ENCODE results near the gene MAD1L1.

The MAD1L1 gene

DNA sequence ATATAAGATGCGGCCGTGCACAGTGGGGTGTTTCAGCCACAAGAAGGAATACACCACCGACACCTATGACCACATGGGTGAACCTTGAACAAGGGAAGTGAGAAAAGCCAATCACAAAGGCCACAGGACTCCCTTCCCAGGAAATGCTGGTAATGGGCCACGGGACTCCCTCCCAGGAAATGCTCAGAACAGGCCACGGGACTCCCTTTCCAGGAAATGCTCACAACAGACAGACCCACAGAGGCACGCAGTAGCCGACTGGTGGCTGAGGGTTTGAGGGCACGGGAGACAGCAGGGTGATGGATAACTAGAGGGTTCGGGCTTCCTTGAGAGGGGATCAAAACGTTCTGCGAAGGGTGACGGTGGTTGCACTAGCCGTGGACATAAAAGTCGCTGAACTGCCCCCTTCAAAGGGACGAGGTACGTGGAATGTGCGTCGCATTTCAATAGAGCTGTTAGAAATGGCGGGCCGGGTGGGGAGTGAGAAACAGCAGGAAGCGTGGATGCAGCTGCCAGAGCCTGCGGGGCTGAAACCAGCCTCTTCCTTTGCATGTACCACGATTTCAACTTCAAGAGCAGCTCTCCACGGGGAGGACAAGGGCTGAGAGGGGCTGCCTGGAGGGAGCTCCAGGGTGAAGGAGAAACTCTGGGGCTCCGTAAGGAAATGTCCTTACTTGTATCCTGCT lies 288.7 kb downstream of the MAD1L1 start:
- ATAC-seq: no peak
- TF ChIP-seq, protein P1, sequence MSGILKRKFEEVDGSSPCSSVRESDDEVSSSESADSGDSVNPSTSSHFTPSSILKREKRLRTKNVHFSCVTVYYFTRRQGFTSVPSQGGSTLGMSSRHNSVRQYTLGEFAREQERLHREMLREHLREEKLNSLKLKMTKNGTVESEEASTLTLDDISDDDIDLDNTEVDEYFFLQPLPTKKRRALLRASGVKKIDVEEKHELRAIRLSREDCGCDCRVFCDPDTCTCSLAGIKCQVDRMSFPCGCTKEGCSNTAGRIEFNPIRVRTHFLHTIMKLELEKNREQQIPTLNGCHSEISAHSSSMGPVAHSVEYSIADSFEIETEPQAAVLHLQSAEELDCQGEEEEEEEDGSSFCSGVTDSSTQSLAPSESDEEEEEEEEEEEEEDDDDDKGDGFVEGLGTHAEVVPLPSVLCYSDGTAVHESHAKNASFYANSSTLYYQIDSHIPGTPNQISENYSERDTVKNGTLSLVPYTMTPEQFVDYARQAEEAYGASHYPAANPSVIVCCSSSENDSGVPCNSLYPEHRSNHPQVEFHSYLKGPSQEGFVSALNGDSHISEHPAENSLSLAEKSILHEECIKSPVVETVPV (CRISPR knock-in tag; IDR thresholded peaks at IDR 0.05): no peak
- no peak for TF ChIP-seq ZFP3 (CRISPR knock-in tag; IDR thresholded peaks at IDR 0.05)
- no peak for TF ChIP-seq ARNTL (CRISPR knock-in tag; IDR thresholded peaks at IDR 0.05; ENCODE audit: borderline replicate concordance, low read depth)
- no peak for TF ChIP-seq RARB (CRISPR knock-in tag; IDR thresholded peaks at IDR 0.05)
- TF ChIP-seq ZNF70 (CRISPR knock-in tag; IDR thresholded peaks at IDR 0.05): no peak
- TF ChIP-seq BACH2 (CRISPR knock-in tag; IDR thresholded peaks at IDR 0.05; ENCODE audit: borderline replicate concordance): no peak
- TF ChIP-seq ZFP30 (CRISPR knock-in tag; IDR thresholded peaks at IDR 0.05): no peak
- no peak for TF ChIP-seq ISL1 (CRISPR knock-in tag; IDR thresholded peaks at IDR 0.05)
- TF ChIP-seq, protein P2, sequence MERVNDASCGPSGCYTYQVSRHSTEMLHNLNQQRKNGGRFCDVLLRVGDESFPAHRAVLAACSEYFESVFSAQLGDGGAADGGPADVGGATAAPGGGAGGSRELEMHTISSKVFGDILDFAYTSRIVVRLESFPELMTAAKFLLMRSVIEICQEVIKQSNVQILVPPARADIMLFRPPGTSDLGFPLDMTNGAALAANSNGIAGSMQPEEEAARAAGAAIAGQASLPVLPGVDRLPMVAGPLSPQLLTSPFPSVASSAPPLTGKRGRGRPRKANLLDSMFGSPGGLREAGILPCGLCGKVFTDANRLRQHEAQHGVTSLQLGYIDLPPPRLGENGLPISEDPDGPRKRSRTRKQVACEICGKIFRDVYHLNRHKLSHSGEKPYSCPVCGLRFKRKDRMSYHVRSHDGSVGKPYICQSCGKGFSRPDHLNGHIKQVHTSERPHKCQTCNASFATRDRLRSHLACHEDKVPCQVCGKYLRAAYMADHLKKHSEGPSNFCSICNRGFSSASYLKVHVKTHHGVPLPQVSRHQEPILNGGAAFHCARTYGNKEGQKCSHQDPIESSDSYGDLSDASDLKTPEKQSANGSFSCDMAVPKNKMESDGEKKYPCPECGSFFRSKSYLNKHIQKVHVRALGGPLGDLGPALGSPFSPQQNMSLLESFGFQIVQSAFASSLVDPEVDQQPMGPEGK (CRISPR knock-in tag; IDR thresholded peaks at IDR 0.05; ENCODE audit: borderline replicate concordance): no peak
- no peak for TF ChIP-seq ESRRG (CRISPR knock-in tag; IDR thresholded peaks at IDR 0.05)
- no peak for TF ChIP-seq CSDC2 (CRISPR knock-in tag; IDR thresholded peaks at IDR 0.05)
- TF ChIP-seq GLIS3 (CRISPR knock-in tag; IDR thresholded peaks at IDR 0.05): no peak
- TF ChIP-seq ZNF565 (CRISPR knock-in tag; conservative IDR thresholded peaks at IDR 0.05; ENCODE audit: low read depth): no peak
- TF ChIP-seq, protein P3, sequence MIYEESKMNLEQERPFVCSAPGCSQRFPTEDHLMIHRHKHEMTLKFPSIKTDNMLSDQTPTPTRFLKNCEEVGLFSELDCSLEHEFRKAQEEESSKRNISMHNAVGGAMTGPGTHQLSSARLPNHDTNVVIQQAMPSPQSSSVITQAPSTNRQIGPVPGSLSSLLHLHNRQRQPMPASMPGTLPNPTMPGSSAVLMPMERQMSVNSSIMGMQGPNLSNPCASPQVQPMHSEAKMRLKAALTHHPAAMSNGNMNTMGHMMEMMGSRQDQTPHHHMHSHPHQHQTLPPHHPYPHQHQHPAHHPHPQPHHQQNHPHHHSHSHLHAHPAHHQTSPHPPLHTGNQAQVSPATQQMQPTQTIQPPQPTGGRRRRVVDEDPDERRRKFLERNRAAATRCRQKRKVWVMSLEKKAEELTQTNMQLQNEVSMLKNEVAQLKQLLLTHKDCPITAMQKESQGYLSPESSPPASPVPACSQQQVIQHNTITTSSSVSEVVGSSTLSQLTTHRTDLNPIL (CRISPR knock-in tag; IDR thresholded peaks at IDR 0.05; ENCODE audit: low read depth): no peak
- TF ChIP-seq OSR1 (CRISPR knock-in tag; IDR thresholded peaks at IDR 0.05): no peak
- TF ChIP-seq, protein P4, sequence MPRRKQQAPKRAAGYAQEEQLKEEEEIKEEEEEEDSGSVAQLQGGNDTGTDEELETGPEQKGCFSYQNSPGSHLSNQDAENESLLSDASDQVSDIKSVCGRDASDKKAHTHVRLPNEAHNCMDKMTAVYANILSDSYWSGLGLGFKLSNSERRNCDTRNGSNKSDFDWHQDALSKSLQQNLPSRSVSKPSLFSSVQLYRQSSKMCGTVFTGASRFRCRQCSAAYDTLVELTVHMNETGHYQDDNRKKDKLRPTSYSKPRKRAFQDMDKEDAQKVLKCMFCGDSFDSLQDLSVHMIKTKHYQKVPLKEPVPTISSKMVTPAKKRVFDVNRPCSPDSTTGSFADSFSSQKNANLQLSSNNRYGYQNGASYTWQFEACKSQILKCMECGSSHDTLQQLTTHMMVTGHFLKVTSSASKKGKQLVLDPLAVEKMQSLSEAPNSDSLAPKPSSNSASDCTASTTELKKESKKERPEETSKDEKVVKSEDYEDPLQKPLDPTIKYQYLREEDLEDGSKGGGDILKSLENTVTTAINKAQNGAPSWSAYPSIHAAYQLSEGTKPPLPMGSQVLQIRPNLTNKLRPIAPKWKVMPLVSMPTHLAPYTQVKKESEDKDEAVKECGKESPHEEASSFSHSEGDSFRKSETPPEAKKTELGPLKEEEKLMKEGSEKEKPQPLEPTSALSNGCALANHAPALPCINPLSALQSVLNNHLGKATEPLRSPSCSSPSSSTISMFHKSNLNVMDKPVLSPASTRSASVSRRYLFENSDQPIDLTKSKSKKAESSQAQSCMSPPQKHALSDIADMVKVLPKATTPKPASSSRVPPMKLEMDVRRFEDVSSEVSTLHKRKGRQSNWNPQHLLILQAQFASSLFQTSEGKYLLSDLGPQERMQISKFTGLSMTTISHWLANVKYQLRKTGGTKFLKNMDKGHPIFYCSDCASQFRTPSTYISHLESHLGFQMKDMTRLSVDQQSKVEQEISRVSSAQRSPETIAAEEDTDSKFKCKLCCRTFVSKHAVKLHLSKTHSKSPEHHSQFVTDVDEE (CRISPR knock-in tag; IDR thresholded peaks at IDR 0.05): no peak
- TF ChIP-seq ZC3H10 (CRISPR knock-in tag; IDR thresholded peaks at IDR 0.05): no peak
- TF ChIP-seq TCF4 (CRISPR knock-in tag; IDR thresholded peaks at IDR 0.05; ENCODE audit: borderline replicate concordance): no peak
- no peak for TF ChIP-seq ZNF8 (CRISPR knock-in tag; IDR thresholded peaks at IDR 0.05)

DNA sequence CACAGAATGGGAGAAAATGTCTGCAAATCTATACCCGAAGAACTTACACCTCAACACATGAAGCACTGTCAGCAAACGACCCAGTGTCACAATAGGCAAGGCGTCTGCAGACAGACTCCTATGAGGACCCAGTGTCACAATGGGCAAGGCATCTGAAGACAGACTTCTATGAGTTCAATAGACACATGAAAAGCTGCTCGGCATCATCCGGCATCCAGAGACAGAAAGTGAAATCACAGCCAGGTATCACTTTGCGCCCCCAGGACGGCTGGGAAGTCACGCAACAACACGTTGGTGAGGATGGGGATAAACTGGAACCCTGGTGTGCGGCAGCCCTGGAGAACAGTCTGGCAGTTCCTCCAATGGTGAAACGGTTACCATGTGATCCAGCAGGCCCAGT lies 289.4 kb downstream of the MAD1L1 start:
- no peak for TF ChIP-seq BACH2 (CRISPR knock-in tag; IDR thresholded peaks at IDR 0.05; ENCODE audit: borderline replicate concordance)
- ATAC-seq: no peak

DNA sequence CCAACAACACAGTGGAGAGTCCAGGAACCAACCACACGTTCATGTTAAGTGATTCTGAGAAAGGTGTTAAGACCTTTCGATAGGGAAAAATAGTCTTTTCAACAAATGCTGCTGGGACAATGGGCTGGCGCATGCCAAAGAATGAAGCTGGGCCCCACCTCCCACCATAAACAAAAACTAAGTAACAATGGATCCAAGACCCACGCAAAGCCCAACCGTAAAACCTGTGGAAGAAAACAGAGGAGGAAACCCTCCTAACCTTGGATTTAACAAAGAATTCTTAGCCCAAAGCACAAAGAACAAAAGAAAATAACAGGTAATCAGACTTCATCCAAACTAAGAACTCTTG lies 289.8 kb downstream of the MAD1L1 start:
- no peak for ATAC-seq
- TF ChIP-seq ZNF70 (CRISPR knock-in tag; IDR thresholded peaks at IDR 0.05) (no peak), ARNTL (CRISPR knock-in tag; IDR thresholded peaks at IDR 0.05; ENCODE audit: borderline replicate concordance, low read depth) (no peak), ESRRG (CRISPR knock-in tag; IDR thresholded peaks at IDR 0.05) (no peak), PPARA (CRISPR knock-in tag; IDR thresholded peaks at IDR 0.05; ENCODE audit: borderline replicate concordance) (no peak), OSR1 (CRISPR knock-in tag; IDR thresholded peaks at IDR 0.05) (no peak), CSDC2 (CRISPR knock-in tag; IDR thresholded peaks at IDR 0.05) (no peak), ZFP30 (CRISPR knock-in tag; IDR thresholded peaks at IDR 0.05) (no peak), ZNF8 (CRISPR knock-in tag; IDR thresholded peaks at IDR 0.05) (no peak)
- TF ChIP-seq, protein P5, sequence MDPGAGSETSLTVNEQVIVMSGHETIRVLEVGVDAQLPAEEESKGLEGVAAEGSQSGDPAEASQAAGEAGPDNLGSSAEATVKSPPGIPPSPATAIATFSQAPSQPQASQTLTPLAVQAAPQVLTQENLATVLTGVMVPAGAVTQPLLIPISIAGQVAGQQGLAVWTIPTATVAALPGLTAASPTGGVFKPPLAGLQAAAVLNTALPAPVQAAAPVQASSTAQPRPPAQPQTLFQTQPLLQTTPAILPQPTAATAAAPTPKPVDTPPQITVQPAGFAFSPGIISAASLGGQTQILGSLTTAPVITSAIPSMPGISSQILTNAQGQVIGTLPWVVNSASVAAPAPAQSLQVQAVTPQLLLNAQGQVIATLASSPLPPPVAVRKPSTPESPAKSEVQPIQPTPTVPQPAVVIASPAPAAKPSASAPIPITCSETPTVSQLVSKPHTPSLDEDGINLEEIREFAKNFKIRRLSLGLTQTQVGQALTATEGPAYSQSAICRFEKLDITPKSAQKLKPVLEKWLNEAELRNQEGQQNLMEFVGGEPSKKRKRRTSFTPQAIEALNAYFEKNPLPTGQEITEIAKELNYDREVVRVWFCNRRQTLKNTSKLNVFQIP (CRISPR knock-in tag; IDR thresholded peaks at IDR 0.05; ENCODE audit: borderline replicate concordance, low read depth): no peak
- TF ChIP-seq, protein P1 (CRISPR knock-in tag; IDR thresholded peaks at IDR 0.05): no peak
- TF ChIP-seq, protein P3 (CRISPR knock-in tag; IDR thresholded peaks at IDR 0.05; ENCODE audit: low read depth): no peak
- TF ChIP-seq, protein P2 (CRISPR knock-in tag; IDR thresholded peaks at IDR 0.05; ENCODE audit: borderline replicate concordance): no peak

All from SK-N-SH treated with all-trans-retinoic acid at 6 μM for 48 hours (cell line).